ENCODE data around the gene FAP. TPM values are rescaled to one million over a fixed set of nuclear protein-coding genes. Genes with fewer than 3 reads are reported as not detected.

The FAP gene
- total and polyA plus RNA-seq, 7 experiments from 2014 or later: not detected

GRCh38 chr2:162215162-162215561 is 28.1 kb downstream of the FAP start:
- Mint-ChIP-seq H3K27me3 (peaks cover 17 to 33% (median 22%) of the 10 kb centered on the region in 5 donors), H3K4me3 (no peak overlapping the region), H3K27ac (no peak overlapping the region), H3K4me1 (no peaks in the 10 kb centered on the region), H3K9me3 (no peaks in the 10 kb centered on the region), H3K36me3 (no peaks in the 10 kb centered on the region)
- Histone ChIP-seq H3K27me3 (ENCODE audit: control insufficient read depth in 2 of 2, insufficient read depth in 2 of 2, low read length in 2 of 2) (no peaks in the 10 kb centered on the region), H3K36me3 (ENCODE audit: control insufficient read depth in 2 of 3, insufficient read depth in 3 of 3, low read length in 3 of 3) (no peaks in the 10 kb centered on the region), H3K4me1 (ENCODE audit: control insufficient read depth in 2 of 2, insufficient read depth in 2 of 2, low read length in 2 of 2) (no peaks in the 10 kb centered on the region), H3K9me3 (ENCODE audit: control insufficient read depth in 2 of 3, low read length in 3 of 3) (no peaks in the 10 kb centered on the region), H3K27ac (ENCODE audit: low read depth, low read length) (no peak overlapping the region), H3K4me3 (ENCODE audit: low read length) (no peak overlapping the region)
- intact Hi-C loops (cut with micrococcal nuclease): no loop called here
- DNase-seq (no peak), ATAC-seq (no peak)
- POLR2A ChIA-PET: no interaction called here
- CTCF ChIA-PET: no interaction called here

GRCh38 chr2:162212366-162212765 is 30.9 kb downstream of the FAP start:
- Histone ChIP-seq H3K4me1 (ENCODE audit: control insufficient read depth in 2 of 2, insufficient read depth in 2 of 2, low read length in 2 of 2) (no peaks in the 10 kb centered on the region), H3K27ac (ENCODE audit: low read depth, low read length) (no peak overlapping the region), H3K27me3 (ENCODE audit: control insufficient read depth in 2 of 2, insufficient read depth in 2 of 2, low read length in 2 of 2) (no peaks in the 10 kb centered on the region), H3K36me3 (ENCODE audit: control insufficient read depth in 2 of 3, insufficient read depth in 3 of 3, low read length in 3 of 3) (no peaks in the 10 kb centered on the region), H3K4me3 (ENCODE audit: low read length) (no peak overlapping the region), H3K9me3 (ENCODE audit: control insufficient read depth in 2 of 3, low read length in 3 of 3) (no peaks in the 10 kb centered on the region)
- intact Hi-C loops (cut with micrococcal nuclease): no loop called here
- peaks cover 2 to 29% (median 8%) of the 10 kb centered on the region in 5 donors for H3K27me3 Mint-ChIP-seq
- H3K4me3 Mint-ChIP-seq: no peak overlapping the region
- CTCF ChIA-PET: no interaction called here
- POLR2A ChIA-PET: no interaction called here
- no peaks in the 10 kb centered on the region for H3K9me3 Mint-ChIP-seq
- ATAC-seq (no peak), DNase-seq (no peak)
- H3K27ac Mint-ChIP-seq: no peak overlapping the region
- H3K36me3 Mint-ChIP-seq: no peaks in the 10 kb centered on the region
- no peaks in the 10 kb centered on the region for H3K4me1 Mint-ChIP-seq

GRCh38 chr2:162211732-162212131 is 31.5 kb downstream of the FAP start:
- no peaks in the 10 kb centered on the region for H3K9me3 Mint-ChIP-seq
- Histone ChIP-seq H3K36me3 (ENCODE audit: control insufficient read depth in 2 of 3, insufficient read depth in 3 of 3, low read length in 3 of 3) (no peaks in the 10 kb centered on the region), H3K27ac (ENCODE audit: low read depth, low read length) (no peak overlapping the region), H3K9me3 (ENCODE audit: control insufficient read depth in 2 of 3, low read length in 3 of 3) (no peaks in the 10 kb centered on the region), H3K27me3 (ENCODE audit: control insufficient read depth in 2 of 2, insufficient read depth in 2 of 2, low read length in 2 of 2) (no peaks in the 10 kb centered on the region), H3K4me3 (ENCODE audit: low read length) (no peak overlapping the region), H3K4me1 (ENCODE audit: control insufficient read depth in 2 of 2, insufficient read depth in 2 of 2, low read length in 2 of 2) (no peaks in the 10 kb centered on the region)
- POLR2A ChIA-PET: no interaction called here
- H3K4me1 Mint-ChIP-seq: no peaks in the 10 kb centered on the region
- no peak for ATAC-seq
- DNase-seq: no peak
- no peak overlapping the region for H3K4me3 Mint-ChIP-seq
- peaks cover 0 to 26% (median 2%) of the 10 kb centered on the region in 5 donors for H3K27me3 Mint-ChIP-seq
- no peak overlapping the region for H3K27ac Mint-ChIP-seq
- CTCF ChIA-PET: no interaction called here
- intact Hi-C loops (cut with micrococcal nuclease): no loop called here
- no peaks in the 10 kb centered on the region for H3K36me3 Mint-ChIP-seq

GRCh38 chr2:162210385-162210784 is 32.9 kb downstream of the FAP start:
- H3K9me3 ChIP-seq (ENCODE audit: control insufficient read depth in 2 of 3, low read length in 3 of 3): no peaks in the 10 kb centered on the region
- Mint-ChIP-seq H3K4me1 (no peaks in the 10 kb centered on the region), H3K9me3 (no peaks in the 10 kb centered on the region), H3K36me3 (no peaks in the 10 kb centered on the region), H3K27me3 (peaks cover 0 to 21% (median 0%) of the 10 kb centered on the region in 5 donors), H3K27ac (no peak overlapping the region), H3K4me3 (no peak overlapping the region)
- no peaks in the 10 kb centered on the region for H3K36me3 ChIP-seq (ENCODE audit: control insufficient read depth in 2 of 3, insufficient read depth in 3 of 3, low read length in 3 of 3)
- intact Hi-C loops (cut with micrococcal nuclease): no loop called here
- DNase-seq: no peak
- no peak for ATAC-seq
- POLR2A ChIA-PET: no interaction called here
- no peak overlapping the region for H3K27ac ChIP-seq (ENCODE audit: low read depth, low read length)
- no peak overlapping the region for H3K4me3 ChIP-seq (ENCODE audit: low read length)
- no peaks in the 10 kb centered on the region for H3K4me1 ChIP-seq (ENCODE audit: control insufficient read depth in 2 of 2, insufficient read depth in 2 of 2, low read length in 2 of 2)
- CTCF ChIA-PET: interaction anchor here (0.7 kb wide), 1 partner anchor 87 kb away, joined by 4 read pairs; no protein-coding TSS in a partner anchor
- H3K27me3 ChIP-seq (ENCODE audit: control insufficient read depth in 2 of 2, insufficient read depth in 2 of 2, low read length in 2 of 2): no peaks in the 10 kb centered on the region

- Histone ChIP-seq H3K27ac (ENCODE audit: low read depth, low read length) (no peak overlapping the region), H3K9me3 (ENCODE audit: control insufficient read depth in 2 of 3, low read length in 3 of 3) (no peaks in the 10 kb centered on the region), H3K27me3 (ENCODE audit: control insufficient read depth in 2 of 2, insufficient read depth in 2 of 2, low read length in 2 of 2) (no peaks in the 10 kb centered on the region), H3K4me3 (ENCODE audit: low read length) (no peak overlapping the region), H3K36me3 (ENCODE audit: control insufficient read depth in 2 of 3, insufficient read depth in 3 of 3, low read length in 3 of 3) (no peaks in the 10 kb centered on the region), H3K4me1 (ENCODE audit: control insufficient read depth in 2 of 2, insufficient read depth in 2 of 2, low read length in 2 of 2) (no peaks in the 10 kb centered on the region)
- DNase-seq (no peak), ATAC-seq (no peak)
- Mint-ChIP-seq H3K27ac (no peak overlapping the region), H3K36me3 (no peaks in the 10 kb centered on the region), H3K27me3 (peaks cover 17 to 33% (median 22%) of the 10 kb centered on the region in 5 donors), H3K4me1 (no peaks in the 10 kb centered on the region), H3K4me3 (no peak overlapping the region), H3K9me3 (no peaks in the 10 kb centered on the region)
- intact Hi-C loops (cut with micrococcal nuclease): no loop called here
- POLR2A ChIA-PET: no interaction called here
- CTCF ChIA-PET: no interaction called here
Measured at GRCh38 chr2:162202203-162202602, 41.0 kb downstream of the FAP start.

GRCh38 chr2:162200636-162201035 is 42.6 kb downstream of the FAP start:
- intact Hi-C loops (cut with micrococcal nuclease): no loop called here
- POLR2A ChIA-PET: no interaction called here

GRCh38 chr2:162199913-162200312 is 43.3 kb downstream of the FAP start:
- Histone ChIP-seq H3K27me3 (ENCODE audit: control insufficient read depth in 2 of 2, insufficient read depth in 2 of 2, low read length in 2 of 2) (no peaks in the 10 kb centered on the region), H3K36me3 (ENCODE audit: control insufficient read depth in 2 of 3, insufficient read depth in 3 of 3, low read length in 3 of 3) (no peaks in the 10 kb centered on the region), H3K4me3 (ENCODE audit: low read length) (no peak overlapping the region), H3K27ac (ENCODE audit: low read depth, low read length) (no peak overlapping the region), H3K9me3 (ENCODE audit: control insufficient read depth in 2 of 3, low read length in 3 of 3) (no peaks in the 10 kb centered on the region), H3K4me1 (ENCODE audit: control insufficient read depth in 2 of 2, insufficient read depth in 2 of 2, low read length in 2 of 2) (no peaks in the 10 kb centered on the region)
- no peak overlapping the region for H3K4me3 Mint-ChIP-seq
- no peaks in the 10 kb centered on the region for H3K4me1 Mint-ChIP-seq
- no peaks in the 10 kb centered on the region for H3K9me3 Mint-ChIP-seq
- intact Hi-C loops (cut with micrococcal nuclease): no loop called here
- H3K27ac Mint-ChIP-seq: no peak overlapping the region
- POLR2A ChIA-PET: no interaction called here
- no peak for DNase-seq
- H3K27me3 Mint-ChIP-seq: peaks cover 21 to 33% (median 26%) of the 10 kb centered on the region in 5 donors
- CTCF ChIA-PET: no interaction called here
- ATAC-seq: no peak
- H3K36me3 Mint-ChIP-seq: no peaks in the 10 kb centered on the region

More at GRCh38 chr2:162200636-162201035, 42.6 kb downstream of the FAP start:
- no peak overlapping the region for H3K4me3 ChIP-seq (ENCODE audit: low read length)
- ATAC-seq (no peak), DNase-seq (no peak)
- H3K27me3 ChIP-seq (ENCODE audit: control insufficient read depth in 2 of 2, insufficient read depth in 2 of 2, low read length in 2 of 2): no peaks in the 10 kb centered on the region
- no peaks in the 10 kb centered on the region for H3K4me1 ChIP-seq (ENCODE audit: control insufficient read depth in 2 of 2, insufficient read depth in 2 of 2, low read length in 2 of 2)
- H3K27me3 Mint-ChIP-seq: peaks cover 18 to 33% (median 23%) of the 10 kb centered on the region in 5 donors
- H3K36me3 Mint-ChIP-seq: no peaks in the 10 kb centered on the region
- no peak overlapping the region for H3K27ac Mint-ChIP-seq
- H3K9me3 Mint-ChIP-seq: no peaks in the 10 kb centered on the region
- H3K9me3 ChIP-seq (ENCODE audit: control insufficient read depth in 2 of 3, low read length in 3 of 3): no peaks in the 10 kb centered on the region
- CTCF ChIA-PET: no interaction called here
- no peak overlapping the region for H3K4me3 Mint-ChIP-seq
- H3K27ac ChIP-seq (ENCODE audit: low read depth, low read length): no peak overlapping the region
- H3K4me1 Mint-ChIP-seq: no peaks in the 10 kb centered on the region
- no peaks in the 10 kb centered on the region for H3K36me3 ChIP-seq (ENCODE audit: control insufficient read depth in 2 of 3, insufficient read depth in 3 of 3, low read length in 3 of 3)

Data from naive thymus-derived CD4-positive, alpha-beta T cell (primary cell).